Testis (tissue), 3 donors: ENCODE results near the gene FBXO3. TPM values are rescaled to one million over a fixed set of nuclear protein-coding genes. Genes with fewer than 3 reads are reported as not detected.
A peak's percentile ranks its signal among the peaks of the same experiment; 100 is the strongest.

Experiments used
- DNase-seq: peaks from one replicate; pipeline ENCODE4 v3.0.0-alpha.2; 2019
- H3K27ac ChIP-seq, 2 donors: fragments of 200-600 bp; sonication (generic); one replicate each; pipeline ENCODE4 v1.5.1; 2019
- H3K27me3 ChIP-seq: fragments of 200-600 bp; sonication (generic); one replicate; pipeline ENCODE4 v1.5.1; 2019
- H3K36me3 ChIP-seq: fragments of 200-600 bp; sonication (generic); one replicate; pipeline ENCODE4 v1.5.1; 2017; ENCODE audit warnings: low read depth; ENCODE audit errors: missing control alignments
- H3K4me1 ChIP-seq: fragments of 200-600 bp; sonication (generic); one replicate; pipeline ENCODE4 v1.5.1; 2019
- H3K4me3 ChIP-seq, 2 donors: fragments of 200-600 bp; sonication (generic); one replicate each; pipeline ENCODE4 v1.5.1; 2017 to 2019
- H3K9me3 ChIP-seq: fragments of 200-600 bp; sonication (generic); one replicate; pipeline ENCODE4 v1.5.1; 2017
- POLR2A ChIP-seq: fragments of 450-650 bp; IDR thresholded peaks from one replicate; pipeline ENCODE4 v1.6.1; 2017; ENCODE audit warnings: antibody characterized with exemption, mild to moderate bottlenecking, moderate library complexity
- WGBS, 2 donors: methylation state at CpG; one replicate each; pipeline ENCODE4 v1.1.5; 2018; 5-methylcytosine and 5-hydroxymethylcytosine counted together
- intact Hi-C: fragments of 100-400 bp; cut with DNase I; formaldehyde crosslinking; loops from one replicate; pipeline ENCODE4 v1.15.1; 2023; ENCODE audit warnings: low total_unique reads
- polyA plus RNA-seq: library from polyadenylated mRNA; stranded (reverse); fragments of 350-450 nt; fragmentation: Illumina TruSeq; extraction: RNeasy Lipid Tissue Mini Kit (QIAGEN cat#74804); gene quantifications from one replicate; pipeline ENCODE4 v1.2.3, GENCODE V29; 2014; ENCODE audit warnings: low read depth, low replicate concordance; ENCODE audit not compliant: insufficient read depth
- total RNA-seq, 2 donors: library from RNA; depleted of rRNA; stranded (reverse); fragments of >200 nt; gene quantifications; one replicate each; pipeline ENCODE4 v1.2.3, GENCODE V29; 2016
- TF ChIP-seq, protein P1 (sequence below), 3 experiments: fragments of 450-650 bp in 2 of 3; fragments of 200-600 bp in 1 of 3; sonication (generic) in 1 of 3; IDR thresholded peaks; one replicate each; pipeline ENCODE4 v1.5.1; 2016 to 2019; ENCODE audit warnings: antibody characterized with exemption in 3 of 3, mild to moderate bottlenecking in 2 of 3, moderate library complexity in 1 of 3

The FBXO3 gene
- total and polyA plus RNA-seq, 3 donors from 2014 or later: 27.2 to 44.8 (median 39.3) TPM

DNA sequence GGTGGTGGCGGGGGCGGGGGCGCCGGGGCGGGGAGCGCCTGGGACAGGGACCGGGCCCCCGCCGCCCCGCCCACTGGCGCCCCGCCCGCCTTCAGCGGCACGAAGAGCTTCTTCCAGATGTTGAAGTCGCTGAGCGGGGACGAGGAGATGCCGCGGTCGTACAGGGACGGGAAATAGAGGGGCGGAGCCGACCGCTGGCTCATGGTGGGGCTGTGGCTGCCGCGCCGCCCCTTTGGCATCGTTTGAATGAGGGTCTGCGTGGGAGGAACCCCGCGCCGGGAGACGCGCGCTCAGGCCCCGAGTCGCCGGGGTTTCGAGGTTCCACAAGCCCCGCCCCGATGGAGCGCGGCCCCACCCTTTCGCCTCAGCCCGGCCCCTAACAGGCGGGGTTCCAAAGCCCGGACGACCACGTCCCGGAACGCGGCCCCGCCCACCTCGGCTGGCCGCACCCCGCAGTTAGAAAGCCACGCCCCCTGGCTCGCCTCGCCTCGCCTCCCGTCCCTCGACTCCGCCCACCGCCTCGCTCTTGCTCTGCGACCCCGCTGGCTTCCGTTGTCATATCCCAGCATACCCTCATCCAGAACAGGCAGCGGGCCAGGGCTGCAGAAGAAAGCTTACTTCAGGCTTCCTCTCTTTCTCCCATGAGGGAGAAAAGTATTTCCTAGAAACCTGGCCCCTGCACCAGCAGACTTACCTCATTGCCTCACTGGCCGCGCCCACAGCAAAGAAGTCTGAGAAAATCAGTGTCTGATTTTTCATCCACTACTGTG, 73.6 kb downstream of the FBXO3 start, which contains the start of gene C11orf91:
TSS of gene C11orf91 (minus strand) at position 325 of the 770 bp plus-strand sequence. CDS start at position 239, 86 bp downstream.
- 0% methylated on average over 16 to 72 of the region's 72 CpGs for WGBS, 2 donors
- Histone ChIP-seq H3K36me3 (no peaks in the 10 kb centered on the region), H3K4me3 (peak within 1 kb of the TSS; percentile 63 to 67), H3K27me3 (no peaks in the 10 kb centered on the region), H3K27ac (peak within 1 kb of the TSS; percentile 46 to 62), H3K4me1 (peaks cover 17% of the 10 kb centered on the region), H3K9me3 (no peaks in the 10 kb centered on the region)
- peak; percentile 97 for DNase-seq
- intact Hi-C loops: no loop called here
- TF ChIP-seq POLR2A: no peak
- TF ChIP-seq, protein P1, sequence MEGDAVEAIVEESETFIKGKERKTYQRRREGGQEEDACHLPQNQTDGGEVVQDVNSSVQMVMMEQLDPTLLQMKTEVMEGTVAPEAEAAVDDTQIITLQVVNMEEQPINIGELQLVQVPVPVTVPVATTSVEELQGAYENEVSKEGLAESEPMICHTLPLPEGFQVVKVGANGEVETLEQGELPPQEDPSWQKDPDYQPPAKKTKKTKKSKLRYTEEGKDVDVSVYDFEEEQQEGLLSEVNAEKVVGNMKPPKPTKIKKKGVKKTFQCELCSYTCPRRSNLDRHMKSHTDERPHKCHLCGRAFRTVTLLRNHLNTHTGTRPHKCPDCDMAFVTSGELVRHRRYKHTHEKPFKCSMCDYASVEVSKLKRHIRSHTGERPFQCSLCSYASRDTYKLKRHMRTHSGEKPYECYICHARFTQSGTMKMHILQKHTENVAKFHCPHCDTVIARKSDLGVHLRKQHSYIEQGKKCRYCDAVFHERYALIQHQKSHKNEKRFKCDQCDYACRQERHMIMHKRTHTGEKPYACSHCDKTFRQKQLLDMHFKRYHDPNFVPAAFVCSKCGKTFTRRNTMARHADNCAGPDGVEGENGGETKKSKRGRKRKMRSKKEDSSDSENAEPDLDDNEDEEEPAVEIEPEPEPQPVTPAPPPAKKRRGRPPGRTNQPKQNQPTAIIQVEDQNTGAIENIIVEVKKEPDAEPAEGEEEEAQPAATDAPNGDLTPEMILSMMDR (IDR thresholded peaks at IDR 0.05): no peak

- Histone ChIP-seq H3K27ac (peak overlapping the region in 1 of 2 donors; percentile 46), H3K27me3 (no peaks in the 10 kb centered on the region), H3K9me3 (no peaks in the 10 kb centered on the region), H3K4me3 (peak overlapping the region; percentile 63 to 67), H3K36me3 (no peaks in the 10 kb centered on the region), H3K4me1 (peaks cover 17% of the 10 kb centered on the region)
- 10 to 15% methylated on average over 4 to 25 of the region's 25 CpGs for WGBS, 2 donors
- DNase-seq: no peak
- TF ChIP-seq, protein P1 (IDR thresholded peaks at IDR 0.05): no peak
- no peak for TF ChIP-seq POLR2A
- intact Hi-C loops: no loop called here
Measured at GRCh38 chr11:33700063-33700501, 74.2 kb downstream of the FBXO3 start.

- TF ChIP-seq POLR2A: no peak
- TF ChIP-seq, protein P1 (IDR thresholded peaks at IDR 0.05): no peak
- Histone ChIP-seq H3K4me1 (peaks cover 17% of the 10 kb centered on the region), H3K27me3 (no peaks in the 10 kb centered on the region), H3K4me3 (peak overlapping the region in 1 of 2 donors; percentile 67), H3K36me3 (no peaks in the 10 kb centered on the region), H3K27ac (no peak overlapping the region), H3K9me3 (no peaks in the 10 kb centered on the region)
- WGBS, 2 donors: 23 to 34% methylated on average over 8 to 12 of the region's 12 CpGs
- intact Hi-C loops: no loop called here
- DNase-seq: no peak
Measured at GRCh38 chr11:33699515-33700062, 74.7 kb downstream of the FBXO3 start.

DNA sequence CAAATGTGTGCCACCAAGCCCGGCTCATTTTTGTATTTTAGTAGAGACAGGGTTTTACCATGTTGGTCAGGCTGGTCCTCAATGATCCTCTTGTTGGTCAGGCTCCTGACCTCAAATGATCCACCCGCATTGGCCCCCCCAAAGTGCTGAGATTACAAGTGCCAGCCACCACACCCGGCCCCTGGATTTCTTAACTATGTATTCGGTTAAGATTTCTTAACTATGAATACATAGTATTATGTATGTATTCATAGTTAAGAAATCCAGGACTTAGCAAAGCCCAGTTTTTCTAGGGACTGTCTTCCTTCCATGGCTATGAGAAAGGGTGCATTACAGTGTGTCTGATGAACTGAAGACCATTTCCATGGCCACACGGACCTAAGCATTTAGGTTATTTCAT, 75.4 kb downstream of the FBXO3 start:
- no peak for DNase-seq
- H3K9me3 ChIP-seq: no peaks in the 10 kb centered on the region
- intact Hi-C loops: no loop called here
- no peak overlapping the region for H3K27ac ChIP-seq
- H3K4me3 ChIP-seq: no peak overlapping the region
- WGBS, 2 donors: 75 to 81% methylated on average over 5 of the region's 5 CpGs
- no peaks in the 10 kb centered on the region for H3K27me3 ChIP-seq
- peaks cover 17% of the 10 kb centered on the region for H3K4me1 ChIP-seq
- H3K36me3 ChIP-seq: no peaks in the 10 kb centered on the region
- TF ChIP-seq POLR2A: no peak

GRCh38 chr11:33697997-33698396, 76.3 kb downstream of the FBXO3 start:
- 54 to 62% methylated on average over 3 of the region's 3 CpGs for WGBS, 2 donors
- Histone ChIP-seq H3K9me3 (no peaks in the 10 kb centered on the region), H3K27me3 (no peaks in the 10 kb centered on the region), H3K27ac (no peak overlapping the region), H3K36me3 (no peaks in the 10 kb centered on the region), H3K4me3 (no peak overlapping the region), H3K4me1 (peaks cover 17% of the 10 kb centered on the region)
- intact Hi-C loops: no loop called here
- TF ChIP-seq, protein P1 (IDR thresholded peaks at IDR 0.05): no peak
- TF ChIP-seq POLR2A: no peak
- no peak for DNase-seq
